ENCODE results near the gene KCNV2.

Gene KCNV2

GRCh38 chr9:2758898-2759510 lies 41.7 kb downstream of the KCNV2 start:
- DNase-seq (ENCODE audit: low spot score) = no peak

GRCh38 chr9:2761424-2761823 lies 44.1 kb downstream of the KCNV2 start:
- no peak for DNase-seq (ENCODE audit: low spot score)

GRCh38 chr9:2764353-2764752 lies 47.0 kb downstream of the KCNV2 start:
- DNase-seq (ENCODE audit: low spot score) = no peak

- no peak for DNase-seq (ENCODE audit: low spot score)
These were observed 48.1 kb downstream of the KCNV2 start for GRCh38 chr9:2765250-2765880.

GRCh38 chr9:2767800-2768677 lies 50.7 kb downstream of the KCNV2 start:
- DNase-seq (ENCODE audit: low spot score) = no peak

- no peak for DNase-seq (ENCODE audit: low spot score)
These were observed 53.8 kb downstream of the KCNV2 start for GRCh38 chr9:2771087-2771486.

DNA sequence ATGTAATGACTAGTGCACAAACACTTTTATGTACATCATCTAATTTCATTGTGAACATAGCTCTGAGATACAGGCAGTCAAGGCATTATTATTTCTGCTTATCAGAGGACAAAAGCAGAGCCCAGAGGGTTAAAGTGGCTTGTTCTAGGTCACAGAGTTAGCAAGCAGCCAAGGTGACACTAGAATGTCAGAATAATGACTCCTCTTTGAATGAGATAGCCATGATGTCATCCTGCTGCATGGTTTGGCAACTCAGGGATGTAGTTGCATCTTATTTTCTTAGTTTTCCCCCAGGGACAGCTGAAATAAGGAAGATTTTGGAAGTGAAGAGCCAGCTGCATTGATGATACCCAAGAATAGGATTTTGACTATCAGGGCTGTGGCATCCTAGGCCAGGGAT lies 54.4 kb downstream of the KCNV2 start:
- no peak for DNase-seq (ENCODE audit: low spot score)

- no peak for DNase-seq (ENCODE audit: low spot score)
These were observed 60.1 kb downstream of the KCNV2 start for GRCh38 chr9:2777454-2777853.

GRCh38 chr9:2778816-2779215 lies 61.5 kb downstream of the KCNV2 start:
- no peak for DNase-seq (ENCODE audit: low spot score)
